Naive B cell (primary cell): ENCODE data around the gene SAMSN1. TPM values are rescaled to one million over a fixed set of nuclear protein-coding genes. Genes with fewer than 3 reads are reported as not detected.
A peak's percentile ranks its signal among the peaks of the same experiment; 100 is the strongest.

ENCODE experiments used
- ATAC-seq, 2 donors: fragments of 150-1000 bp; cut with Tn5 transposase; 2 replicates each; pipeline ENCODE4 v1.10.0; 2021; ENCODE audit warnings: low read depth in 2 of 2, mild to moderate bottlenecking in 2 of 2, moderate library complexity in 2 of 2
- DNase-seq: peaks from one replicate; pipeline ENCODE4 v3.0.0; 2022
- H3K27ac Mint-ChIP-seq, 6 donors: one replicate each; pipeline ENCODE4 v1.8.0; 2020 to 2022; ENCODE audit warnings: mild to moderate bottlenecking in 6 of 6, mixed read lengths in 6 of 6, moderate library complexity in 5 of 6, inconsistent platforms in 2 of 6
- H3K27me3 Mint-ChIP-seq, 3 donors: one replicate each; pipeline ENCODE4 v1.8.0; 2021 to 2022; ENCODE audit warnings: mixed read lengths in 3 of 3, mild to moderate bottlenecking in 1 of 3
- H3K36me3 Mint-ChIP-seq, 2 donors: one replicate each; pipeline ENCODE4 v1.8.0; 2020 to 2022; ENCODE audit warnings: mixed read lengths in 2 of 2, inconsistent platforms in 1 of 2, mild to moderate bottlenecking in 1 of 2
- H3K4me1 Mint-ChIP-seq, 3 donors: one replicate each; pipeline ENCODE4 v1.8.0; 2020 to 2022; ENCODE audit warnings: mixed read lengths in 3 of 3, inconsistent platforms in 1 of 3, mild to moderate bottlenecking in 1 of 3, moderate library complexity in 1 of 3
- H3K4me3 Mint-ChIP-seq, 8 donors: one replicate each; pipeline ENCODE4 v1.8.0; 2020 to 2022; ENCODE audit warnings: mild to moderate bottlenecking in 8 of 8, mixed read lengths in 8 of 8, moderate library complexity in 8 of 8, inconsistent platforms in 2 of 8
- H3K9me3 Mint-ChIP-seq, 7 donors: one replicate each; pipeline ENCODE4 v1.8.0; 2020 to 2022; ENCODE audit warnings: mixed read lengths in 7 of 7, mild to moderate bottlenecking in 5 of 7, inconsistent platforms in 2 of 7, moderate library complexity in 1 of 7
- polyA plus RNA-seq, 6 donors: library from polyadenylated mRNA; unstranded; fragments of 300-500 nt; fragmentation: Illumina TruSeq; gene quantifications; one replicate each; pipeline ENCODE4 v1.2.3, GENCODE V29; 2021; ENCODE audit warnings: low read depth in 6 of 6

The SAMSN1 gene
- polyA plus RNA-seq, 6 donors from 2014 or later, result 4.0 to 19.6 (median 6.0) TPM

- peaks cover 7 to 8% (median 8%) of the 10 kb centered on the region in 3 donors for H3K4me1 Mint-ChIP-seq
- no peaks in the 10 kb centered on the region for H3K27me3 Mint-ChIP-seq
- no peak overlapping the region for H3K4me3 Mint-ChIP-seq
- H3K27ac Mint-ChIP-seq, result peak overlapping the region in 3 of 6 donors; percentile 2 to 67 (median 13)
- H3K36me3 Mint-ChIP-seq, result no peaks in the 10 kb centered on the region
- DNase-seq, result no peak
- no peak for ATAC-seq
- no peaks in the 10 kb centered on the region for H3K9me3 Mint-ChIP-seq
Observed at GRCh38 chr21:14484188-14485009, 61.7 kb downstream of the SAMSN1 start.

- H3K36me3 Mint-ChIP-seq, result no peaks in the 10 kb centered on the region
- DNase-seq, result no peak
- peak overlapping the region in 1 of 6 donors; percentile 76 for H3K27ac Mint-ChIP-seq
- H3K4me1 Mint-ChIP-seq, result peaks cover 7 to 8% (median 8%) of the 10 kb centered on the region in 3 donors
- no peaks in the 10 kb centered on the region for H3K9me3 Mint-ChIP-seq
- no peaks in the 10 kb centered on the region for H3K27me3 Mint-ChIP-seq
- no peak overlapping the region for H3K4me3 Mint-ChIP-seq
- ATAC-seq, result no peak
Observed at GRCh38 chr21:14483296-14483695, 62.8 kb downstream of the SAMSN1 start.

- Mint-ChIP-seq H3K27ac (peak overlapping the region in 5 of 6 donors; percentile 14 to 80 (median 49)), H3K4me3 (peak overlapping the region in 7 of 8 donors; percentile 1 to 78 (median 46)), H3K9me3 (no peaks in the 10 kb centered on the region), H3K4me1 (peaks cover 7 to 8% (median 8%) of the 10 kb centered on the region in 3 donors), H3K27me3 (no peaks in the 10 kb centered on the region), H3K36me3 (no peaks in the 10 kb centered on the region)
- ATAC-seq (peak; percentile 94 to 96), DNase-seq (peak; percentile 33)
Observed at GRCh38 chr21:14482165-14482564, 64.0 kb downstream of the SAMSN1 start.

- H3K27me3 Mint-ChIP-seq, result no peaks in the 10 kb centered on the region
- peaks cover 7 to 8% (median 8%) of the 10 kb centered on the region in 3 donors for H3K4me1 Mint-ChIP-seq
- no peak for ATAC-seq
- H3K4me3 Mint-ChIP-seq, result no peak overlapping the region
- no peak overlapping the region for H3K27ac Mint-ChIP-seq
- no peaks in the 10 kb centered on the region for H3K36me3 Mint-ChIP-seq
- no peak for DNase-seq
- peaks cover 0 to 3% (median 0%) of the 10 kb centered on the region in 7 donors for H3K9me3 Mint-ChIP-seq
Observed at GRCh38 chr21:14480411-14481031, 65.6 kb downstream of the SAMSN1 start.

GRCh38 chr21:14479241-14479786 lies 66.8 kb downstream of the SAMSN1 start:
- Mint-ChIP-seq H3K27ac (peak overlapping the region in 1 of 6 donors; percentile 53), H3K27me3 (no peaks in the 10 kb centered on the region), H3K9me3 (peaks cover 0 to 3% (median 0%) of the 10 kb centered on the region in 7 donors), H3K36me3 (no peaks in the 10 kb centered on the region), H3K4me1 (peaks cover 7 to 8% (median 8%) of the 10 kb centered on the region in 3 donors), H3K4me3 (no peak overlapping the region)
- DNase-seq, result no peak
- no peak for ATAC-seq

GRCh38 chr21:14477841-14478240 lies 68.3 kb downstream of the SAMSN1 start:
- no peaks in the 10 kb centered on the region for H3K36me3 Mint-ChIP-seq
- no peak overlapping the region for H3K27ac Mint-ChIP-seq

GRCh38 chr21:14477133-14477532 lies 69.0 kb downstream of the SAMSN1 start:
- Mint-ChIP-seq H3K9me3 (peaks cover 0 to 3% (median 0%) of the 10 kb centered on the region in 7 donors), H3K4me3 (no peak overlapping the region), H3K36me3 (no peaks in the 10 kb centered on the region), H3K4me1 (peaks cover 6% of the 10 kb centered on the region in 3 donors), H3K27me3 (no peaks in the 10 kb centered on the region), H3K27ac (no peak overlapping the region)
- no peak for DNase-seq
- no peak for ATAC-seq

More at GRCh38 chr21:14477841-14478240, 68.3 kb downstream of the SAMSN1 start:
- DNase-seq, result no peak
- H3K27me3 Mint-ChIP-seq, result no peaks in the 10 kb centered on the region
- H3K9me3 Mint-ChIP-seq, result peaks cover 0 to 3% (median 0%) of the 10 kb centered on the region in 7 donors
- peaks cover 7 to 8% (median 8%) of the 10 kb centered on the region in 3 donors for H3K4me1 Mint-ChIP-seq
- no peak overlapping the region for H3K4me3 Mint-ChIP-seq
- ATAC-seq, result no peak

- Mint-ChIP-seq H3K27me3 (no peaks in the 10 kb centered on the region), H3K4me1 (no peaks in the 10 kb centered on the region), H3K9me3 (peaks cover 0 to 3% (median 0%) of the 10 kb centered on the region in 7 donors), H3K27ac (no peak overlapping the region), H3K36me3 (no peaks in the 10 kb centered on the region), H3K4me3 (no peak overlapping the region)
- DNase-seq (no peak), ATAC-seq (no peak)
Observed at GRCh38 chr21:14474995-14475394, 71.1 kb downstream of the SAMSN1 start.

- ATAC-seq (no peak), DNase-seq (no peak)
- peaks cover 0 to 5% (median 0%) of the 10 kb centered on the region in 3 donors for H3K27me3 Mint-ChIP-seq
- no peaks in the 10 kb centered on the region for H3K4me1 Mint-ChIP-seq
- peak overlapping the region in 1 of 6 donors; percentile 6 for H3K27ac Mint-ChIP-seq
- H3K9me3 Mint-ChIP-seq, result no peaks in the 10 kb centered on the region
- no peak overlapping the region for H3K4me3 Mint-ChIP-seq
- no peaks in the 10 kb centered on the region for H3K36me3 Mint-ChIP-seq
Observed at GRCh38 chr21:14469641-14470040, 76.5 kb downstream of the SAMSN1 start.

GRCh38 chr21:14466715-14467114 lies 79.4 kb downstream of the SAMSN1 start:
- H3K27ac Mint-ChIP-seq, result no peak overlapping the region
- ATAC-seq (no peak), DNase-seq (no peak)
- H3K27me3 Mint-ChIP-seq, result peaks cover 0 to 5% (median 0%) of the 10 kb centered on the region in 3 donors
- no peaks in the 10 kb centered on the region for H3K9me3 Mint-ChIP-seq
- no peaks in the 10 kb centered on the region for H3K36me3 Mint-ChIP-seq
- H3K4me3 Mint-ChIP-seq, result no peak overlapping the region
- no peaks in the 10 kb centered on the region for H3K4me1 Mint-ChIP-seq

GRCh38 chr21:14457762-14458161 lies 88.4 kb downstream of the SAMSN1 start:
- no peak overlapping the region for H3K27ac Mint-ChIP-seq
- H3K4me1 Mint-ChIP-seq, result no peaks in the 10 kb centered on the region
- no peaks in the 10 kb centered on the region for H3K36me3 Mint-ChIP-seq
- no peak for DNase-seq
- no peak for ATAC-seq
- H3K27me3 Mint-ChIP-seq, result no peaks in the 10 kb centered on the region
- H3K9me3 Mint-ChIP-seq, result no peaks in the 10 kb centered on the region
- H3K4me3 Mint-ChIP-seq, result no peak overlapping the region

GRCh38 chr21:14456911-14457310 lies 89.2 kb downstream of the SAMSN1 start:
- H3K27ac Mint-ChIP-seq, result no peak overlapping the region
- H3K9me3 Mint-ChIP-seq, result no peaks in the 10 kb centered on the region
- no peak for ATAC-seq
- H3K4me1 Mint-ChIP-seq, result no peaks in the 10 kb centered on the region
- H3K36me3 Mint-ChIP-seq, result no peaks in the 10 kb centered on the region
- no peak for DNase-seq
- H3K4me3 Mint-ChIP-seq, result no peak overlapping the region
- no peaks in the 10 kb centered on the region for H3K27me3 Mint-ChIP-seq

GRCh38 chr21:14454016-14455009 lies 91.8 kb downstream of the SAMSN1 start:
- Mint-ChIP-seq H3K4me3 (no peak overlapping the region), H3K36me3 (no peaks in the 10 kb centered on the region), H3K27ac (peak overlapping the region in 1 of 6 donors; percentile 27), H3K27me3 (no peaks in the 10 kb centered on the region), H3K9me3 (no peaks in the 10 kb centered on the region), H3K4me1 (no peaks in the 10 kb centered on the region)
- no peak for ATAC-seq
- no peak for DNase-seq
